HepG2 (cell line): ENCODE results near the gene CPT1A. TPM values are rescaled to one million over a fixed set of nuclear protein-coding genes. Genes with fewer than 3 reads are reported as not detected.

Experiments used
- ATAC-seq: fragments of 200-7000 bp; cut with Tn5 transposase; 3 replicates; pipeline ENCODE4 v1.9.1; 2020; ENCODE audit warnings: mild to moderate bottlenecking, moderate library complexity
- BruUV-seq: library from RNA; stranded (reverse); fragments of 400-500 nt; replicated peaks from 2 replicates; lab custom pipeline; 2021; lab: Mats Ljungman, UMichigan
- CTCF ChIA-PET: fragments of 300-600 bp; formaldehyde crosslinking; extraction: SDS; loops from one replicate; lab custom pipeline; 2021; ENCODE audit warnings: low total read pairs, inconsistent platforms, low intra/inter-chr PET ratio; lab: Yijun Ruan, JAX
- POLR2A ChIA-PET: fragments of 350-600 bp; sonication (Branson Sonifier 250); formaldehyde crosslinking; loops from one replicate; lab custom pipeline; 2020; ENCODE audit warnings: antibody characterized with exemption, inconsistent platforms; lab: Yijun Ruan, JAX
- DNase-seq: peaks from one replicate; pipeline ENCODE4 v3.0.0-alpha.2; 2015; ENCODE audit warnings: low spot score
- FAIRE-seq: peaks from 3 replicates; lab custom pipeline; 2011; peaks lifted over from hg19 to GRCh38; lab: Jason Lieb, UNC
- H2AFZ ChIP-seq: one replicate; pipeline ENCODE4 v1.6.1; 2011; ENCODE audit warnings: low read length, inconsistent platforms
- H3K27ac ChIP-seq: fragments of 300-600 bp; 3 replicates; pipeline ENCODE4 v1.8.0; 2011; ENCODE audit warnings: mixed run types, mild to moderate bottlenecking, mixed read lengths, low read length, inconsistent platforms; ENCODE audit not compliant: insufficient read depth; ENCODE audit errors: extremely low read length
- H3K27me3 ChIP-seq, 2 experiments: fragments of 200-600 bp in 1 of 2; 2 replicates in 1 of 2; 3 replicates in 1 of 2; pipeline versions ENCODE4 v1.6.0 to v1.8.0; 2011; ENCODE audit warnings: low read length in 2 of 2, mild to moderate bottlenecking in 2 of 2, moderate library complexity in 2 of 2, inconsistent platforms in 1 of 2; ENCODE audit not compliant: insufficient read depth in 2 of 2, control insufficient read depth in 1 of 2
- H3K36me3 ChIP-seq, 2 experiments: fragments of 200-600 bp in 1 of 2; replicated peaks in 1 of 2; 2 replicates in 1 of 2; 3 replicates in 1 of 2; pipeline versions ENCODE4 v1.5.1 to v1.8.0; 2011; ENCODE audit warnings: low read length in 2 of 2, inconsistent platforms in 1 of 2; ENCODE audit not compliant: insufficient read depth in 2 of 2, control insufficient read depth in 1 of 2
- H3K4me1 ChIP-seq: 2 replicates; pipeline ENCODE4 v1.5.1; 2012; ENCODE audit warnings: low read length, inconsistent platforms; ENCODE audit not compliant: insufficient read depth
- H3K4me2 ChIP-seq: 2 replicates; pipeline ENCODE4 v1.6.0; 2011; ENCODE audit warnings: low read depth, low read length, inconsistent platforms
- H3K4me3 ChIP-seq, 3 experiments: fragments of 200-600 bp in 1 of 3; sonication (generic), shearing (Covaris generic) in 1 of 3; replicated peaks in 1 of 3; 2 replicates each; pipeline ENCODE4 v1.5.1; 2011 to 2016; ENCODE audit warnings: low read length in 3 of 3, inconsistent platforms in 2 of 3, low read depth in 2 of 3, mild to moderate bottlenecking in 2 of 3, control low read depth in 1 of 3, mixed read lengths in 1 of 3; ENCODE audit not compliant: insufficient read depth in 1 of 3
- H3K79me2 ChIP-seq: one replicate; pipeline ENCODE4 v1.6.1; 2011; ENCODE audit warnings: low read length, inconsistent platforms; ENCODE audit not compliant: insufficient read depth
- H3K9ac ChIP-seq: 2 replicates; pipeline ENCODE4 v1.6.0; 2011; ENCODE audit warnings: mild to moderate bottlenecking, low read depth, low read length, inconsistent platforms; ENCODE audit not compliant: insufficient read depth
- H3K9me3 ChIP-seq: 2 replicates; pipeline ENCODE4 v1.5.1; 2012; ENCODE audit warnings: mild to moderate bottlenecking, low read length
- H4K20me1 ChIP-seq: 2 replicates; pipeline ENCODE4 v1.6.0; 2011; ENCODE audit warnings: inconsistent platforms, mild to moderate bottlenecking, low read length, moderate library complexity; ENCODE audit not compliant: insufficient read depth
- BHLHE40 ChIP-seq: IDR thresholded peaks from 2 replicates; pipeline ENCODE4 v1.6.1; 2011; ENCODE audit warnings: low read length, improper control_type of control experiment
- BRCA1 ChIP-seq: sonication (generic); formaldehyde crosslinking; IDR thresholded peaks from 2 replicates; pipeline ENCODE4 v1.4.0; 2020; ENCODE audit warnings: missing genetic modification reagents
- CBX2 ChIP-seq, 2 experiments: fragments of 200-600 bp in 1 of 2; sonication (generic); formaldehyde crosslinking in 1 of 2; IDR thresholded peaks; 2 replicates each; pipeline versions ENCODE4 v1.7.0 to v1.8.1; 2018 to 2022; ENCODE audit warnings: low read depth in 2 of 2, low read length in 1 of 2, mild to moderate bottlenecking in 1 of 2, missing genetic modification reagents in 1 of 2
- CEBPG ChIP-seq: IDR thresholded peaks from 2 replicates; pipeline ENCODE4 v1.6.1; 2016
- EHMT2 ChIP-seq: fragments of 200-600 bp; sonication (generic); IDR thresholded peaks from 2 replicates; pipeline ENCODE4 v1.7.0; 2017; ENCODE audit warnings: antibody characterized with exemption, low read depth, low read length, borderline replicate concordance
- GATAD1 ChIP-seq: IDR thresholded peaks from 2 replicates; pipeline ENCODE4 v1.6.1; 2016; ENCODE audit warnings: missing genetic modification reagents, missing compliant biosample characterization
- PHF21A ChIP-seq: sonication (generic); formaldehyde crosslinking; IDR thresholded peaks from 2 replicates; pipeline ENCODE4 v1.5.0; 2020; ENCODE audit warnings: mild to moderate bottlenecking, missing genetic modification reagents
- POGZ ChIP-seq: sonication (generic); formaldehyde crosslinking; IDR thresholded peaks from 2 replicates; pipeline ENCODE4 v1.4.0; 2020; ENCODE audit warnings: mild to moderate bottlenecking, missing genetic modification reagents
- ZBTB1 ChIP-seq: sonication (generic); formaldehyde crosslinking; IDR thresholded peaks from 2 replicates; pipeline ENCODE4 v1.4.0; 2020; ENCODE audit warnings: missing genetic modification reagents, borderline replicate concordance
- ZFP62 ChIP-seq: sonication (generic); formaldehyde crosslinking; IDR thresholded peaks from 2 replicates; pipeline ENCODE4 v1.4.0; 2020; ENCODE audit warnings: missing genetic modification reagents
- ZNF720 ChIP-seq: sonication (generic); formaldehyde crosslinking; IDR thresholded peaks from 2 replicates; pipeline ENCODE4 v1.4.0; 2020; ENCODE audit warnings: missing genetic modification reagents
- ZNF75D ChIP-seq: sonication (generic); formaldehyde crosslinking; IDR thresholded peaks from 2 replicates; pipeline ENCODE4 v1.8.1; 2023; ENCODE audit warnings: missing genetic modification reagents, mild to moderate bottlenecking, borderline replicate concordance
- ZNF790 ChIP-seq: sonication (generic); formaldehyde crosslinking; IDR thresholded peaks from 2 replicates; pipeline ENCODE4 v1.8.0; 2022; ENCODE audit warnings: missing genetic modification reagents, mild to moderate bottlenecking, borderline replicate concordance
- ZNF879 ChIP-seq: sonication (generic); formaldehyde crosslinking; IDR thresholded peaks from 2 replicates; pipeline ENCODE4 v1.8.1; 2023; ENCODE audit warnings: missing genetic modification reagents
- WGBS: methylation state at CpG from one replicate; pipeline ENCODE4 v1.1.6; 2017; ENCODE audit warnings: low lambda C conversion rate; 5-methylcytosine and 5-hydroxymethylcytosine counted together
- in situ Hi-C: cut with HindIII; loops from 2 replicates; pipeline ENCODE4 v1.10.0; 2017; ENCODE audit warnings: low pct_unique_long_range_greater_than_20kb; ENCODE audit not compliant: extremely low pct_ligation_motif_present
- intact Hi-C: fragments of 100-400 bp; cut with micrococcal nuclease; formaldehyde crosslinking; loops from one replicate; pipeline ENCODE4 v1.10.0; 2022; ENCODE audit not compliant: unreplicated experiment
- polyA plus RNA-seq, 8 experiments: library from polyadenylated mRNA; depleted of rRNA in 3 of 8; stranded (reverse) in 7 of 8; unstranded in 1 of 8; fragments of >200 nt; fragmentation: Illumina TruSeq in 4 of 8; extraction: Trizol in 4 of 8; gene quantifications; 2 replicates each; pipeline versions ENCODE4 v1.2.1 to v1.2.3, GENCODE V29; 2011 to 2016; ENCODE audit warnings: low read depth in 4 of 8, missing spikeins in 1 of 8, mixed read lengths in 1 of 8; ENCODE audit not compliant: insufficient read depth in 1 of 8
- total RNA-seq, 5 experiments: library from RNA; depleted of rRNA; stranded (reverse); fragments of >200 nt; fragmentation: Illumina TruSeq; extraction: Trizol; gene quantifications; 2 replicates each; pipeline ENCODE4 v1.2.3, GENCODE V29; 2016; ENCODE audit warnings: low read depth in 1 of 5
- TF ChIP-seq, protein P1 (sequence below): sonication (generic); formaldehyde crosslinking; IDR thresholded peaks from 2 replicates; pipeline ENCODE4 v1.5.0; 2020; ENCODE audit warnings: mild to moderate bottlenecking, missing genetic modification reagents

Gene CPT1A
- total and polyA plus RNA-seq, 2 of the 13 experiments (the other 11 are each of a cell fraction or from before 2014, with no cell fraction given): 7.0 to 7.1 TPM

DNA sequence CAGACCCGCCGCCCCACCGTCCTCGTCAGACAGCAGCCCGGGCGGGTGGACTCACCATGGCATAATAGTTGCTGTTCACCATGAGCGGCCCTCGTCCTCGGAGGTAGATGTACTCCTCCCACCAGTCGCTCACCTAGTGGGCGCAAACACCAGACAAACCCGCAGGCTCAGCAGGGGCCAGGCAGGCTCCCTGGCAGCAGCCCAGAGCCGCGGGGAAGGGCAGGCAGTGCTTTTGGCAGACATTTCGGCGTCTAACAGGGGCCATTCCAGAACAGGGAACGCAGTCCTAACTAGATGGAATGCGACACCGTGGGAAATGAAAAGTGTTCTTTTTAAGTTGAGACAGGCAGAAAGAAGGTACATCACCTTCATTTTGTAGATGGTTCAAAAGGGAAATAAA, 44.9 kb downstream of the CPT1A start:
- in situ Hi-C loops: no loop called here
- POLR2A ChIA-PET: no interaction called here
- DNase-seq: no peak

More for the DNA sequence above, 44.9 kb downstream of the CPT1A start:
- intact Hi-C loops: no loop called here
- no peak for FAIRE-seq
- Histone ChIP-seq H3K36me3 (0 out of 5 replicates have a peak, but pooled peaks cover 0 to 7% of the 10 kb centered on the region in 2 experiments), H3K79me2 (no peaks in the 10 kb centered on the region), H2AFZ (no peak overlapping the region), H3K27ac (no peak overlapping the region), H3K4me3 (no peak overlapping the region), H4K20me1 (no peaks in the 10 kb centered on the region)
- BruUV-seq: no TSS peak
- no peak for TF ChIP-seq BHLHE40
- no peak for TF ChIP-seq GATAD1 (CRISPR knock-in tag)
- TF ChIP-seq POGZ: no peak
- no peak for TF ChIP-seq ZFP62 (CRISPR knock-in tag)
- TF ChIP-seq, protein P1, sequence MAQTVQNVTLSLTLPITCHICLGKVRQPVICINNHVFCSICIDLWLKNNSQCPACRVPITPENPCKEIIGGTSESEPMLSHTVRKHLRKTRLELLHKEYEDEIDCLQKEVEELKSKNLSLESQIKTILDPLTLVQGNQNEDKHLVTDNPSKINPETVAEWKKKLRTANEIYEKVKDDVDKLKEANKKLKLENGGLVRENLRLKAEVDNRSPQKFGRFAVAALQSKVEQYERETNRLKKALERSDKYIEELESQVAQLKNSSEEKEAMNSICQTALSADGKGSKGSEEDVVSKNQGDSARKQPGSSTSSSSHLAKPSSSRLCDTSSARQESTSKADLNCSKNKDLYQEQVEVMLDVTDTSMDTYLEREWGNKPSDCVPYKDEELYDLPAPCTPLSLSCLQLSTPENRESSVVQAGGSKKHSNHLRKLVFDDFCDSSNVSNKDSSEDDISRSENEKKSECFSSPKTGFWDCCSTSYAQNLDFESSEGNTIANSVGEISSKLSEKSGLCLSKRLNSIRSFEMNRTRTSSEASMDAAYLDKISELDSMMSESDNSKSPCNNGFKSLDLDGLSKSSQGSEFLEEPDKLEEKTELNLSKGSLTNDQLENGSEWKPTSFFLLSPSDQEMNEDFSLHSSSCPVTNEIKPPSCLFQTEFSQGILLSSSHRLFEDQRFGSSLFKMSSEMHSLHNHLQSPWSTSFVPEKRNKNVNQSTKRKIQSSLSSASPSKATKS (CRISPR knock-in tag): no peak
- no peak for TF ChIP-seq ZNF75D (CRISPR knock-in tag)
- no peak for TF ChIP-seq ZNF879 (CRISPR knock-in tag)
- TF ChIP-seq PHF21A: no peak
- no peak for TF ChIP-seq ZNF790 (CRISPR knock-in tag)
- no peak for TF ChIP-seq ZNF720 (CRISPR knock-in tag)
- no peak for TF ChIP-seq EHMT2
- TF ChIP-seq CBX2 (IDR thresholded peaks at IDR 0.05; ENCODE audit: low read depth, low read length): no peak
- no peak for TF ChIP-seq CBX2 (CRISPR knock-in tag; IDR thresholded peaks at IDR 0.05; ENCODE audit: low read depth)
- TF ChIP-seq BRCA1 (CRISPR knock-in tag): no peak
- TF ChIP-seq CEBPG: no peak
- TF ChIP-seq ZBTB1 (CRISPR knock-in tag): no peak
- TF ChIP-seq, all 625 proteins: peak for 0
- Histone ChIP-seq H3K9ac (no peak overlapping the region), H3K9me3 (no peaks in the 10 kb centered on the region), H3K27me3 (no peaks in the 10 kb centered on the region), H3K4me2 (no peak overlapping the region), H3K4me1 (no peaks in the 10 kb centered on the region)
- ATAC-seq: no peak
- 94% methylated on average over 13 of the region's 19 CpGs for WGBS
- CTCF ChIA-PET: no interaction called here
